Activated naive CD8-positive, alpha-beta T cell (primary cell): ENCODE data around the gene MCM5.
"Not testable (repeated sequence)": the region's sequence is repeated elsewhere in the genome, so short reads cannot be mapped to it uniquely, and the experiment has no call there.

Experiments used
- H3K27ac Mint-ChIP-seq: one replicate; pipeline ENCODE4 v1.8.0; 2021; ENCODE audit warnings: mixed read lengths
- H3K27me3 Mint-ChIP-seq: one replicate; pipeline ENCODE4 v1.8.0; 2021; ENCODE audit warnings: mixed read lengths
- H3K36me3 Mint-ChIP-seq: one replicate; pipeline ENCODE4 v1.8.0; 2021; ENCODE audit warnings: mixed read lengths
- H3K4me1 Mint-ChIP-seq: one replicate; pipeline ENCODE4 v1.8.0; 2021; ENCODE audit warnings: low read depth, mixed read lengths
- H3K4me3 Mint-ChIP-seq: one replicate; pipeline ENCODE4 v1.8.0; 2021; ENCODE audit warnings: mild to moderate bottlenecking, mixed read lengths
- H3K9me3 Mint-ChIP-seq: one replicate; pipeline ENCODE4 v1.8.0; 2021; ENCODE audit warnings: low read depth, mixed read lengths

Gene MCM5

DNA sequence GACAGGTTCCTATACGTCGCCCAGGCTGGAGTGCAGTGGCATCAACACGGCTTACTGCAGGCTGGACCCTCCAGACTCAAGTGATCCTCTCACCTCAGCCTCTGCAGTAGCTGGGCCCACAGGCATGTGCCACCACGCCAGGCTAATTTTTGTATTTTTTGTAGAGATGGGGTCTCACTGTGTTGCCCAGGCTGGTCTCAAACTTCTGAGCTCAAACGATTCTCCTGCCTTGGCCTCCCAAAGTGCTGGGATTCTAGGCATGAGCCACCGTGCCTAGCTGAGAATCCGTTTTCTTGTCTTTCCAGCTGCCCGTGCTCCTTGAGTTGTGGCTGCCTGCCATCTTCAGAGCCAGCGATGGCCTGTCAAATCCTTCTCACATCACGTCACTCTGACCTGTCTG is 56.8 kb downstream of the MCM5 start:
- Mint-ChIP-seq H3K9me3 (no peaks in the 10 kb centered on the region), H3K4me3 (no peak overlapping the region), H3K27ac (no peak overlapping the region), H3K27me3 (no peaks in the 10 kb centered on the region), H3K4me1 (no peaks in the 10 kb centered on the region), H3K36me3 (no peaks in the 10 kb centered on the region)

DNA sequence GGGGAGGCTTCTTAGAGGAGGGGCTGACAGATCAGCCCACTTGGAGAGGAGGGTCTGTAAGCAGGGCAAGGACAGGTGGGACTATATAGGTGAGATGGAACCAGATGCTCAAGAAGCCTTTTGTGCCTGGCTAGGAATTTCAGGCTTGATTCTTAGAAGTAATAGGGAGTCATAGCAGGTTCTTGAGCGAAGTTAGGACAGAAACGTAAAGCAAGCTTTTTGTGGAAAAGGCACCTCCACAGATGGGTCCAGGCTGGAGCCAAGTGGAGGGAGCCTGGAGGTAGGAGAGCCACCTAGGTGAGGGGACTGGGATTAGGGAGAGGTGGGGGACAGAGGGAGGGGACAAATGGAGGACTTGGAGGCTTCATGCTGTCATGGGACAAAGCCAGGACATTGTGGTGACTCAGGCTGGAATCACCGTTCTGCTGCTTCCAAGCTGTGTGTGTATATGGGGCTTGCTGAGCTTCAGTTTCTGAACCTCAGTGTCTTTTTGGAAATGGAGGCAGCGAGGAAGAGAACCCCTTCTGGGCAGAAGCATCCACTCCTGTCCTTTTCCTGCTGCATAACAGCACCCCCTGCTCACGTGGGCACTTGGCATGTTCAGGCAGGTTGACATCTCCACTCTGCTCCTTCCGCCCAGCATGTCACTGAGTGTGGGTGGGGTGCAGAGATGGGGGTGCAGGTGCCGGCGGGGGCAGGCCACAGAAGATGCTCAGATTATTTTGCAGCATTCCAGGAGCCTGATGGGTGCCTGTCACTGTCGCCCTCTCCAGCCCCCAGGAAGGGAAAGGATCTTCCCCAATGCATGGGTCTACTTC is 58.0 kb downstream of the MCM5 start:
- H3K36me3 Mint-ChIP-seq, result no peaks in the 10 kb centered on the region
- H3K4me3 Mint-ChIP-seq, result no peak overlapping the region
- no peaks in the 10 kb centered on the region for H3K9me3 Mint-ChIP-seq
- H3K27me3 Mint-ChIP-seq, result no peaks in the 10 kb centered on the region
- no peak overlapping the region for H3K27ac Mint-ChIP-seq
- H3K4me1 Mint-ChIP-seq, result no peaks in the 10 kb centered on the region

DNA sequence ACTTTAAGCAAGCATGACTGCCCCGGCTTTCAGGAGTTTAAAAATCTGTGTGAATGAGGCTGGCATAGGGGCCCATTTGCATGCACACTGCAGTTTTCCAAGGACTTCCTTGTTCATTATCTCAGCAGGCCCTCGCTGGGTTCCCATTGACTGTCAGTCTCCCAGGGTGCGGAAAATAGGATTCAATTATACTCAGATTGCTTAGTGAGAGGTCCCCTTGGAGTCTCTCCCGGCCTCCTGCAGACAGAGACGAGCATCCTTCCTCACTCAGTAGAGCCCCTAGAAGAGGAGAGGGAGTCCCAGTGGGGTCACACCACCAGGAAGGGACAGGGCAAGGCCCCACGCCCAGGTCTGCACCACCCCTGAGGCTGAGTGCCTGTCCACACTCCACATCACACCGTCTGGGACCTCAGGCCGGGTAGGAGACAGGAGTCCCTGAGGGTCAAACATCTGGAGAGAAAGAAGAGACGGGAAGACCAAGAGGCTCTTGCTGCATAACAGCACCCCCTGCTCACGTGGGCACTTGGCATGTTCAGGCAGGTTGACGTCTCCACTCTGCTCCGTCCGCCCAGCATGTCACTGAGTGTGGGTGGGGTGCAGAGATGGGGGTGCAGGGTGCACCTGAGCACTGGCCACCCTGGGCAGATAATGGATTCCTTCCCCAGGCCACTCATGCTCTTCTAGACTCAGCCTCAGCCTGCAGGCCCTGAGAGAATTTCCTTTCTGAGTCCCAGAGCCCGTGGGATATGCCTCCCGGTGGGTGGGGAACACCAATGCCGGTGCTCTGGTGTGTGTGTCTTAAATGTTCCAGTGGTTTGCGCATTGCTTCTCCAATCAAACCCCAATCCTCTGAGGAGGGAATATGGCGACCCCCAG is 58.8 kb downstream of the MCM5 start:
- H3K4me1 Mint-ChIP-seq, result no peaks in the 10 kb centered on the region
- no peak overlapping the region for H3K4me3 Mint-ChIP-seq
- H3K9me3 Mint-ChIP-seq, result no peaks in the 10 kb centered on the region
- H3K27ac Mint-ChIP-seq, result no peak overlapping the region
- H3K27me3 Mint-ChIP-seq, result no peaks in the 10 kb centered on the region
- H3K36me3 Mint-ChIP-seq, result peaks cover 4% of the 10 kb centered on the region

DNA sequence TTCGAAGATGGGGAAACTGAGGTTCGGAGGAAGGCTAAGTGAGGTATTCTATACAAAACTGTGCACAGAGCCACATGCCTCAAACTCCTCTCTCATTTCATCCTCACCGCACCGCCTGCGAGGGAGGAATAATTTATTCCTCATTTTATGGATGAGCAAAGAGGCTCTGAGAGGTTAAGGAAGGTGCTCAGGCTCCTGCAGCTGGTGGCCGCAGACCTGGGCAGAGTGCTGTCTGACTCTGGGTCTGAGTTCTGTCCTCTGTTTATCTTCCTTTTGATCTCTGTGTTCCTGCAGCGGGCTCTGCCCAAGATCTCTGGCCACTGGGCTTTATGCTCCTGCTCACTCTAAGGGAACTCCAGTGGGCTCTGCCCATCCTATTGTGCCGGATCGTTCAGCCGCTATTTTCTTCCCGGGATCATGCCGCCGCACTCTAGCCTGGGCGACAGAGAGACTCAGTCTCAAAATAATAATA is 59.5 kb downstream of the MCM5 start:
- H3K27ac Mint-ChIP-seq, result no peak overlapping the region
- no peaks in the 10 kb centered on the region for H3K27me3 Mint-ChIP-seq
- no peaks in the 10 kb centered on the region for H3K4me1 Mint-ChIP-seq
- no peak overlapping the region for H3K4me3 Mint-ChIP-seq
- no peaks in the 10 kb centered on the region for H3K9me3 Mint-ChIP-seq
- peaks cover 5% of the 10 kb centered on the region for H3K36me3 Mint-ChIP-seq

DNA sequence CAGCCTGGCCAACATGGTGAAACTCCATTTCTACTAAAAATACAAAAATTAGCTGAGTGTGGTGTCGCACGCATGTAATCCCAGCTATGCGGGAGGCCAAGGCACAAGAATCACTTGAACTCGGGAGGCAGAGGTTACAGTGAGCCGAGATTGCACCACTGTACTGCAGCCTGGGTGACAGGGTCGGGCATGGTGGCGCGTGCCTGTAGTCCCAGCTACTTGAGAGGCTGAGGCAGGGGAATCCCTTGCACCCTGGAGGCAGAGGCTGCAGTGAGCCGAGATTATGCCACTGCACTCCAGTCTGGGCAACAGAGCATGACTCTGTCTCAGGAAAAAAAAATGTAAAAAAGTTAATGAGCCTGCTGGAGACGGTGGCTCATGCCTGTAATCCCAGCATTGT is 60.0 kb downstream of the MCM5 start:
- not testable (repeated sequence) for H3K36me3 Mint-ChIP-seq, H3K9me3 Mint-ChIP-seq, H3K27ac Mint-ChIP-seq, H3K4me1 Mint-ChIP-seq, H3K27me3 Mint-ChIP-seq, H3K4me3 Mint-ChIP-seq

DNA sequence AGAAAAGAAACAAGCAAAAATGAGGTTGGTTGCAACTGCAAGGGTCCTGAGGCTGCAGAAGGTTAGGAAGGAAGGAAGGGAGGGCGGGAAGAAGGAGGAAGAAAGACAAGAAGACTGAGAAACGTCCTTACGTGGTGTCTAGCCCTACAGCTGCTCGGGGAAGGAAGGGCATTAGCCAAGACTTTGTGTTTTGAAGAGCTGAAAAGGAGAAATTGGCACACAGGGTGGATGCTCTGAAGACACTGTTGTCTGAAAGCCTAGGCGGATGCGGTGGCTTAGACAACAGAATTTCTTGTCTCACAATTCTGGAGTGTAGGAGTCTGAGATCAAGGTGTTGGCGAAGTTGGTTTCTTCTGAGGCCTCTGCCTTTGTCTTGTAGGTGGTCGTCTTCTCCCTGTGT is 60.7 kb downstream of the MCM5 start:
- peaks cover 5% of the 10 kb centered on the region for H3K36me3 Mint-ChIP-seq
- H3K27ac Mint-ChIP-seq, result no peak overlapping the region
- no peaks in the 10 kb centered on the region for H3K4me1 Mint-ChIP-seq
- no peaks in the 10 kb centered on the region for H3K27me3 Mint-ChIP-seq
- no peak overlapping the region for H3K4me3 Mint-ChIP-seq
- H3K9me3 Mint-ChIP-seq, result no peaks in the 10 kb centered on the region

DNA sequence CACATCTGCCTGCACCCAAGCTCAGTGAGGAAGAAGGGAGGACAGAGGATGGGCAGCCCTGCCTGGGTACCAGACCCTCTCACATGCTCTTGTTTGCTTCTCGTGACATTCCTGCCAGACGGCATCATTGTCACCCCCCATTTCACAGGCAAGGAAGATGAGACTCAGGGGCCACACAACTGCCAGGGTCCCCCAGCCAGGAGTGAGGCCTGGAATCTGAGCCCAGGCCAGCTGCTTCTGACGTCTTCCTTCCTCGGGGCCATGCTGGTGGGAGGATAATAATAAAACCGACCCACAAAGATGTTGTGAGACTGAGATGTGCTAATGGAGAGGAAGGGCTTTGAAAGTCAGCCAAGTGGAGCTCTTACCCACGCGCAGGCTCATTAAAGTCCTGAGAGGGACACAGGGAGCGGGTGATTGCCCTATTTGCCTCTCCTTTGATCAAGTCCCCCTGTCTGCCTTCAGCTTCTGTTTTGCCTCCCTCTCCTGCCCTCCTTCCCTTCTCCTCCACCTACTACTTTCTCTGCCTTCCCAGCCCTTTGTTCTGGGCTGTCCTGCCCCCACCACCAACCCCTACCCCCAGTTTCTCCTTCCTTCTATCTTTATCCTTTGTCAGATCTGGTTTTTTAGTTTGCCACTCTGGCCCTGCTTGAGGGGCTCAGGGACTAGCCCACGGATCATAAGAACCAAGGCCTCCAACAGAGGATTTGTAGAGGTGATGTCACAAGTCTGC is 62.7 kb downstream of the MCM5 start:
- H3K27ac Mint-ChIP-seq, result no peak overlapping the region
- no peak overlapping the region for H3K4me3 Mint-ChIP-seq
- no peaks in the 10 kb centered on the region for H3K27me3 Mint-ChIP-seq
- H3K9me3 Mint-ChIP-seq, result no peaks in the 10 kb centered on the region
- peaks cover 5% of the 10 kb centered on the region for H3K36me3 Mint-ChIP-seq
- no peaks in the 10 kb centered on the region for H3K4me1 Mint-ChIP-seq

DNA sequence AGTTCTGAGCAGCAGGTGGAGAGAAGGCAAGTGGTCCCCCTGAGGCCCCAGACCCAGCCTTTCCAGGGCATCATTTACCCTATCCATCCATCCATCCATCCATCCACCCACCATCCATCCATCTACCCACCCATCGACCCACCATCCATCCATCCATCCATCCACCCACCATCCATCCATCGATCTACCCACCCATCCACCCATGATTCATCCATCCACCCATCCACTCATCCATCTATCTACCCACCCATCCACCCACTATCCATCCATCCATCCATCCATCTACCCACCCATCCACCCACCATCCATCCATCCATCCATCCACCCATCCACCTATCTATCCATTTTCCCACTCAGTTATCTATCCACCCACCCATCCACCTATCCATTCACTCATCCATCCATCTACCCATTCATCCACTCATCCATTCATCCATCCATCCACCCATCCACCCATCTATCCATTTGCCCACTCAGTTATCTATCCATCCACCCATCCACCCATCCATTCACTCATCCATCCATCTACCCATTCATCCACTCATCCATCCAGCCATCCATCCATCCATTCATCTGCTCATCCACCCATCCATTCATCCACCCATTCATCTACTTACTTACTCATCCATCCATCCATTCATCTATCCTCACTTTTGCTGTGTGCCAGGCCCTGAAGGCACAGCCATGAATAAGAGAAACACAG is 63.4 kb downstream of the MCM5 start:
- Mint-ChIP-seq H3K4me1 (no peaks in the 10 kb centered on the region), H3K4me3 (no peak overlapping the region), H3K36me3 (peaks cover 5% of the 10 kb centered on the region), H3K27me3 (no peaks in the 10 kb centered on the region), H3K27ac (no peak overlapping the region), H3K9me3 (no peaks in the 10 kb centered on the region)

DNA sequence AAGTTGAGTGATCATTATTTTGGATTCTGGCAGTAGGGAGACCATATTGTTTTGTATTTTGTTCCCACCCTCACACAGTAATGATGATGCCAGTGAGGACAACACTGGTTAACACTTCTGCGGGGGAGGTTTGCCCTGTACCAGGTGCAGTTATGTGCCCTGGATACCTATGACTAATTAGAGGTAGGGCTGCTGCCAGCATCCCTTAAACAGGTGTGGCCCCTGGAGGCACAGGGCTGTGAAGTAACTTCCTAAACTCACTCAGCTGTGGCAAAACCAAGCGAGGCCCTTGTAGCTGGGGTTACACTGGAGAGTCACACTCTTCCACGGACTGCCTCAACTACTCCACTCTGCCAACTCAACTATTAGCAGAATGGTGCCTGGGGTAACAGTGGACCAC is 64.5 kb downstream of the MCM5 start:
- Mint-ChIP-seq H3K4me3 (no peak overlapping the region), H3K9me3 (no peaks in the 10 kb centered on the region), H3K27me3 (no peaks in the 10 kb centered on the region), H3K4me1 (no peaks in the 10 kb centered on the region), H3K36me3 (peaks cover 5% of the 10 kb centered on the region), H3K27ac (no peak overlapping the region)

DNA sequence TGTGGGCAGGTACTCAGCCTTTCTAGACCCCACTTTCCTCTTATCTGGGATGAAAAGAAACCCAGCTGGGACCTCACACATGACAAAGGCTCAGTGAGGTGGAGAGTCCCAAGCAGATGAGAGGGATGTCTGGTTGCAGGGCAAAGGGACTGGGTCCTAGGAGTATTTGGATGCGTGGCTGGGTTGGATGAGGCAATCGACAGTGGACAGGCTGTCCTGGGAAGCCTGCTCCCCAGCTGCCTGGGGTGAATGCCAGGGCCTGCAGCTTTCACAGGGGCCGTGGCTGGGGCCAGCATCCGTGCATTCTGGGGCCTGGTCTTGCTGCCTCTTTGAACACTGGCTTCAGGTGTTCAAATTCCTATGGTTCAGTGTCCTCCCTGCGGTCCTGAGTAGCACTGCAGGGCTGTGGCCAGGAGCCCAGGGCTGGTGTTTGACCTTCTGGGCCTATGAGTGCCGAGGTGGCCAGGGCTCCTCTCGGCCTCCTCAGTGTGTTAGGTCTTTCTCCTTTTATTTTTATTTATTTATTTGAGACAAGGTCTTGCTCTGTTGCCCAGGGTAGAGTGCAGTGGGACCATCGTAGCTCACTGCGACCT is 65.3 kb downstream of the MCM5 start:
- no peaks in the 10 kb centered on the region for H3K9me3 Mint-ChIP-seq
- no peak overlapping the region for H3K27ac Mint-ChIP-seq
- no peaks in the 10 kb centered on the region for H3K4me1 Mint-ChIP-seq
- peaks cover 5% of the 10 kb centered on the region for H3K36me3 Mint-ChIP-seq
- H3K4me3 Mint-ChIP-seq, result no peak overlapping the region
- no peaks in the 10 kb centered on the region for H3K27me3 Mint-ChIP-seq

DNA sequence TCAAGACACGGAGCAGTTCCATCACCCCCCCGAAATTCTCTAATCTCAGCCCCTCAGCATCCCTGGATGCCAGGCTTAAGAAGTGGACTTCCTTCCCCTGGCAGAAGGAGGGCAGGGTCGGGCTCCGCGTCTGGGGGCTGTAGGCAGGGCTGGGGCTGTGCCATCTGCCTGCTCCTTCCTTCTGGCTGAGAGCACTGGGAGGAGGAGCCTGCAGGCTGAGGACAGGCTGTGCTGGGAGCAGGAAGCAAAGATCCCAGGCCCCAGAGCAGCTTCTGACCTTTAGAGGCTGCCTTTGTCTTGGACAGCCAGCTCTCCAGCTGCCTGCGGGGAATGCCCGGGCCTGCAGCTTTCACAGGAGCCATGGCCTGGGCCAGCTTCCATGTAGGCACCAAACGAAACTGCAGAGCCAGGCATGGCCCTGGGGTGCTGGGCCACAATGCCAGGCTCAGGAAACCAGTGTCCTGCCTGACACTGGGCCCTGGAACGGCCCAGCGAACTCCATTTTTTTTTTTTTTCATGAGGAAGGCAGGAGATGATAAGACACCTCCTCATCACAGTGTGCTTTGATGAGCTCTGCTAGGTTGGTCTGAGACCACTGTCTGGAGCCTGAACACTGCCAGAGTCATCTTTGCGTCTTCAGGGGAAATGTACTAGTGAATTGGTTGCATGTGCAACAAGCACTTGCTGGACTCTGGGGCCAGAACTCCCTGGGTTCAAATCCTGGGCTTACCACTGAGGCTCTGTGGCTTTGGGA is 67.9 kb downstream of the MCM5 start:
- H3K4me1 Mint-ChIP-seq, result no peaks in the 10 kb centered on the region
- no peaks in the 10 kb centered on the region for H3K9me3 Mint-ChIP-seq
- no peak overlapping the region for H3K4me3 Mint-ChIP-seq
- H3K36me3 Mint-ChIP-seq, result peaks cover 14% of the 10 kb centered on the region
- no peaks in the 10 kb centered on the region for H3K27me3 Mint-ChIP-seq
- no peak overlapping the region for H3K27ac Mint-ChIP-seq

DNA sequence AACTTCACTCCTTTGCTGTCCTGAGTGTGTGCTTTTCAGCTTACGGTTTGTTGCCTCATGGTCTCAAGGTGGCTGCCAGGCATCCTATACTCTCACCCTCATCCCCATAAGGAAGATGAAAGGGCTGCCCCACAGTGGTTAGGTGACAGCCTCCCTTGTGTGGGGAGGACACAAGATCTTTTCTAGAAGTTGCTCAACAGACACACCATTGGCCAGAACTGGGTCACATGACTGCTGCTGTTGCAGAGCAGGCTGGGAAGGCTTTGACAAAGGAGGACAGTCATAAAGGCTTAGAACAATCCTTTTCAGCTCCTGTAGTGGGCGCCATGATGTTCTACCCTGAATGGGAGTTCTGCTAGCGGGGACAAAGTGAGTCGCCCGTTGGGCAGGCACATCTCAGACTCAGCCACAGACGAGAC is 71.0 kb downstream of the MCM5 start:
- Mint-ChIP-seq H3K36me3 (peaks cover 9% of the 10 kb centered on the region), H3K9me3 (no peaks in the 10 kb centered on the region), H3K27ac (no peak overlapping the region), H3K4me1 (peaks cover 3% of the 10 kb centered on the region), H3K27me3 (no peaks in the 10 kb centered on the region), H3K4me3 (no peak overlapping the region)

DNA sequence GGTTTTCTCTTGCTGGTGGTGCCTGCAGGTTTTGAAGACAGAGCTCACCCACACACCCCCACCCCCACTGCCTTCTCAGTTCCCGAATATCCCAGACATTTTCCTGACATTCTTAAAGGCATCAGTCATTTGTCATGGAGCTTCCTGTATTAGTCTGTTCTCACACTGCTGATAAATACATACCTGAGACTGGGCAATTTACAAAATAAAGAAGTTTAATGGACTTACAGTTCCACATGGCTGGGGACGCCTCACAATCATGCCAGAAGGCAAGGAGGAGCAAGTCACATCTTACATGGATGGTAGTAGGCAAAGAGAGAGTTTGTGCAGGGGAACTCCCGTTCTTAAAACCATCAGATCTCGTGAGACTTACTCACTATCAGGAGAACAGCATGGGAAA is 71.6 kb downstream of the MCM5 start:
- H3K27me3 Mint-ChIP-seq, H3K36me3 Mint-ChIP-seq, H3K9me3 Mint-ChIP-seq, H3K4me3 Mint-ChIP-seq, H3K4me1 Mint-ChIP-seq, H3K27ac Mint-ChIP-seq: not testable (repeated sequence)

DNA sequence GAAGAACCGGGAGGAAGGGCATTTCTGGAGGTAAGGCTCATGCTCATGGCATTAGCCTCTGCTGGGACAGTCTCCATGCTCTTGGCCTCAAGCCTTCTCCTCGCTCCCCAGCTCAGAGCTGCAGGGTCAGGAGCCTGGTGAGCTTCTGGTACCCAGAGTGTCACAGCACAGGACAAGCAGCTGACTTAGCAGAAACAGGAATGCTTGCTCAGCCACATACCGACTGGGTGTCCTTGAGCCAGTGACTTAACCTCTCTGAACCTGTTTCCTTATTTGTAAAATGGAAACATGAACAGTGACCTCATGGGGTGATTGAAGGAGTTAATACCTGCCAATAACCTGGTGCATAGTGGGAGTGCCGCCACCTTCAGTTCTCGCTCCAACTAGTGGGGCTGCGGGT is 72.5 kb downstream of the MCM5 start:
- Mint-ChIP-seq H3K9me3 (no peaks in the 10 kb centered on the region), H3K36me3 (peaks cover 9% of the 10 kb centered on the region), H3K27ac (no peak overlapping the region), H3K4me1 (peaks cover 3% of the 10 kb centered on the region), H3K4me3 (no peak overlapping the region), H3K27me3 (peaks cover 5% of the 10 kb centered on the region)
